ENCODE data around the gene RAB10. TPM values are rescaled to one million over a fixed set of nuclear protein-coding genes. Genes with fewer than 3 reads are reported as not detected.

Gene RAB10
- total RNA-seq: 10 to 100 TPM; 67.8 to 77.2 TPM
- polyA plus RNA-seq: 100 to 1,000 TPM; 106 to 108 TPM

DNA sequence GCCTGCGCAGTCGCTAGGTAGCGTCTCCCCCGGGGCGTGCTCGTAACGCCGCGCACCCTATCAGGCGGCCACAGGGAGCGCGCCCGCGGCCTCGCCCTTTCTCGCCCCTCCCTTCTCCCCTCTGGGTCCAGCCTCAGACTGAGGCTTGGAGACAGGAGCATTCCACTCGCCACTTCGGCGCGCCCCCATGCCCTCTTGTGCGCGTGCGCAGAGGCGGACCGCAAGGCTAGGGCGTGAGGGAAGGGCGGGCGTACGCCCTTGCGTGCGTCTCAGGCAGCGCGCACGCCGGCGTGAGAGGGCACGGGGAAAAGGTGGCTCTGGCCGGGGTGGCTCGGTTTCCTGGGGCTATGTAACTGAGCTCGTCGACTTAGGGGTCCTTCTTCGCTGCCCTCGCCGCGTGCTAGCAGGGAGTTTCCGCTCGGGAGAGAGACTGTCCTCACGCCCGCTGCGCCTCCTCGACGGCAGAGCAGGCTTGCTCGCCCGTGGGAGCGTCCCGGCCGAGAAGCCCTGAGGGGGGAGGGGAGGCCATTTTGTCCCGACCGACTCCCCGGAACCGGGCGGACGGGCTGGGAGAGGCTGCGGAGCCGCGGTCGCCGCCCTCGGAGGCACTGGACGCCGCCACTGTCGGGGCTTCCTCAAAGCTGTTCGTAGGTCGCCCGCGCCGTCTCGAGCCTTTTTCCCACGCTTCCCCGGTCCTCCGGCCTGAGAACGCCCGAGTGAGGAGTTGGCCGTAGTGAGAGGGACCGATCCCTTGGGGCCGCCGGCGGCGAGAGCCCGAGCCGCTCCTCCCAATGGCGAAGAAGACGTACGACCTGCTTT is at the start of gene RAB10:
RAB10 (plus strand) TSS at position 267 of the 819 bp plus-strand sequence; CDS start at position 792, 525 bp downstream.
- CTCF ChIA-PET (ENCODE audit: partially characterized antibody): interaction anchor here (0.7 to 2.1 kb wide), 6 partner anchors 10 to 151 kb away, joined by 3 to 6 read pairs (median 4); no protein-coding TSS in a partner anchor
- Mint-ChIP-seq H3K4me3 (peak within 1 kb of the TSS; percentile 94 to 99 (median 97)), H3K4me1 (peaks cover 16 to 46% (median 36%) of the 10 kb centered on the region in 4 donors), H3K27me3 (no peaks in the 10 kb centered on the region), H3K27ac (peak within 1 kb of the TSS; percentile 89 to 99 (median 97)), H3K36me3 (peaks cover 4 to 20% of the 10 kb centered on the region in 2 donors), H3K9me3 (no peaks in the 10 kb centered on the region)
- intact Hi-C loops (cut with micrococcal nuclease): loop anchor here (1.0 to 5.0 kb wide), 7 partner anchors 10 to 1062 kb away; partner anchors contain the start of genes ADGRF3, ASXL2, DNAJC27 and KIF3C
- peak within 1 kb of the TSS; percentile 86 for H3K27ac ChIP-seq (ENCODE audit: low read depth, low read length)
- H3K27me3 ChIP-seq (ENCODE audit: insufficient read depth, low read length): no peaks in the 10 kb centered on the region
- POLR2A ChIA-PET (ENCODE audit: partially characterized antibody): interaction anchor here (0.8 to 2.7 kb wide), 23 partner anchors 10 to 1346 kb away, joined by 3 to 34 read pairs (median 4); partner anchors contain the start of genes ADGRF3, ASXL2, HADHA and KIF3C
- H3K4me1 ChIP-seq (ENCODE audit: insufficient read depth, low read length): peaks cover 42% of the 10 kb centered on the region
- peaks cover 4% of the 10 kb centered on the region for H3K36me3 ChIP-seq (ENCODE audit: insufficient read depth, low read length)
- H3K9me3 ChIP-seq (ENCODE audit: control insufficient read depth in 1 of 2, low read length in 2 of 2): no peaks in the 10 kb centered on the region
- peak within 1 kb of the TSS; percentile 94 to 99 for H3K4me3 ChIP-seq (ENCODE audit: low read length in 2 of 2)
- DNase-seq: peak; percentile 99

DNA sequence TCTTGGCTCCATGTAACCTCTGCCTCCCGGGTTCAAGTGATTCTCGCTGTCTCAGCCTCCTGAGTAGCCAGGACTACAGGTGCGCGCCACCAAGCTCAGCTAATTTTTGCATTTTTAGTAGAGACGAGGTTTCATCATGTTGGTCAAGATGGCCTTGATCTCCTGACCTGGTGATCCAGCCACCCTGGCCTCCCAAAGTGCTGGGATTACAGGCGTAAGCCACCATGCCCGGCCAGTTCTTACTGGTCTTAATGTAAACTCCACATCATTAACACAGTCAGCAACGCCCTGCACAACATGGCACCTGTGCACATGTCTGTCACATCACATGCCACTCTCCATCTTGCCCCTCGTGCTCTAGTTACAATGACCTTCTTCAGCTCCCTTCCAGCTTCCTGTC is 45.8 kb upstream of the RAB10 start:
- Mint-ChIP-seq H3K27ac (no peak overlapping the region), H3K4me1 (peaks cover 5 to 17% (median 11%) of the 10 kb centered on the region in 4 donors), H3K36me3 (no peaks in the 10 kb centered on the region), H3K4me3 (no peak overlapping the region), H3K27me3 (no peaks in the 10 kb centered on the region), H3K9me3 (no peaks in the 10 kb centered on the region)
- POLR2A ChIA-PET (ENCODE audit: partially characterized antibody): no interaction called here
- H3K4me1 ChIP-seq (ENCODE audit: insufficient read depth, low read length): peaks cover 9% of the 10 kb centered on the region
- H3K4me3 ChIP-seq (ENCODE audit: low read length in 2 of 2): no peak overlapping the region
- CTCF ChIA-PET (ENCODE audit: partially characterized antibody): interaction anchor here (0.7 kb wide), 1 partner anchor 157 kb away, joined by 4 read pairs; no protein-coding TSS in a partner anchor
- H3K36me3 ChIP-seq (ENCODE audit: insufficient read depth, low read length): no peaks in the 10 kb centered on the region
- H3K27ac ChIP-seq (ENCODE audit: low read depth, low read length): no peak overlapping the region
- intact Hi-C loops (cut with micrococcal nuclease): no loop called here
- no peak for DNase-seq
- H3K27me3 ChIP-seq (ENCODE audit: insufficient read depth, low read length): no peaks in the 10 kb centered on the region
- H3K9me3 ChIP-seq (ENCODE audit: control insufficient read depth in 1 of 2, low read length in 2 of 2): no peaks in the 10 kb centered on the region

DNA sequence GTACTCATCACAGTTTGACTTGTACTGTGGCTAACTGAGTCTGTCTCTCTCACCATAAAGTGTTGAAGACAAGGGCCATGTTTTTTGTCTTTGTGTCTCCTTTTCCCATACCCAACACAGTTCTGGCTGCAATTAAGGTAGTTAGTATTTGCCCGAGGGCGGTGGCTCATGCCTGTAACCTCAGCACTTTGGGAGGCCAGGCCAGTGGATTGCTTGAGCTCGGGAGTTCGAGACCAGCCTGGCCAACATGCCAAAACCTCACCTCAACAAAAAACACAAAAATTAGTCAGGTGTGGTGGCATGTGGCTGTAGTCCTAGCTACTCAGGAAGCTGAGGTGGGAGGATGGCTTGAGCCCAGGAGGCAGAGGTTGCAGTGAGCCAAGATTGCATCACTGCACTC is 44.7 kb upstream of the RAB10 start:
- no peak overlapping the region for H3K27ac Mint-ChIP-seq

DNA sequence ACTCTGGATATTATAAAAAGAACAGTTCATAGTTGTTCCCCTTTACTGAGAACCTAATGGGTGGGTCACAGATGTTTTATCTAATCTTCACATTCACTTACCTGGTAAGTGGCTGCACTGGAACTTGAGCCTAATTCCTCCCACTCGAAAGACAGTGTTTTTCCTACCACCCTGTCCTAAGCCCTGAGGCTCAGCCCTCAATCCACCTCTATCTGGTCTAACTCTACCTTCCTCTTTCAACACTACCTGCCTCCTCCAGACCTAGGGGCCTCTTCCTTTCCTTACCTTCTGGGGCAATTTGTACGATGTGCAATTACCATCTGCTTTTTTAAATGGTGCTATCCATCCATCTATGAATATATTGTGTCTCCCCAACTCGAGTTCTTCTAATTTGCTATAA is 41.9 kb upstream of the RAB10 start:
- peaks cover 9% of the 10 kb centered on the region for H3K4me1 ChIP-seq (ENCODE audit: insufficient read depth, low read length)
- DNase-seq: no peak
- H3K27me3 ChIP-seq (ENCODE audit: insufficient read depth, low read length): no peaks in the 10 kb centered on the region
- intact Hi-C loops (cut with micrococcal nuclease): loop anchor here (1.0 to 5.0 kb wide), 7 partner anchors 41 to 585 kb away; no protein-coding TSS in a partner anchor
- Mint-ChIP-seq H3K27me3 (no peaks in the 10 kb centered on the region), H3K4me1 (peaks cover 6 to 14% (median 10%) of the 10 kb centered on the region in 4 donors), H3K36me3 (no peaks in the 10 kb centered on the region), H3K9me3 (no peaks in the 10 kb centered on the region), H3K4me3 (peak overlapping the region in 4 of 8 donors; percentile 27 to 86 (median 68)), H3K27ac (peak overlapping the region in 4 of 7 donors; percentile 11 to 78 (median 47))
- H3K9me3 ChIP-seq (ENCODE audit: control insufficient read depth in 1 of 2, low read length in 2 of 2): no peaks in the 10 kb centered on the region
- POLR2A ChIA-PET (ENCODE audit: partially characterized antibody): interaction anchor here (0.8 to 1.0 kb wide), 5 partner anchors 10 to 252 kb away, joined by 3 to 6 read pairs (median 5); partner anchors contain the start of genes KIF3C and RAB10
- no peaks in the 10 kb centered on the region for H3K36me3 ChIP-seq (ENCODE audit: insufficient read depth, low read length)
- H3K4me3 ChIP-seq (ENCODE audit: low read length in 2 of 2): no peak overlapping the region
- no peak overlapping the region for H3K27ac ChIP-seq (ENCODE audit: low read depth, low read length)
- CTCF ChIA-PET (ENCODE audit: partially characterized antibody): interaction anchor here (0.5 to 4.1 kb wide), 29 partner anchors 9 to 586 kb away, joined by 3 to 70 read pairs (median 3); partner anchors contain the start of genes KIF3C and RAB10

More for the DNA sequence above, 44.7 kb upstream of the RAB10 start:
- intact Hi-C loops (cut with micrococcal nuclease): no loop called here
- H3K27me3 ChIP-seq (ENCODE audit: insufficient read depth, low read length): no peaks in the 10 kb centered on the region
- ChIA-PET CTCF (ENCODE audit: partially characterized antibody) (interaction anchor here (0.7 kb wide), 1 partner anchor 156 kb away, joined by 3 read pairs; no protein-coding TSS in a partner anchor), POLR2A (ENCODE audit: partially characterized antibody) (no interaction called here)
- peaks cover 9% of the 10 kb centered on the region for H3K4me1 ChIP-seq (ENCODE audit: insufficient read depth, low read length)
- H3K4me1 Mint-ChIP-seq: peaks cover 6 to 14% (median 10%) of the 10 kb centered on the region in 4 donors
- DNase-seq: no peak
- H3K27ac ChIP-seq (ENCODE audit: low read depth, low read length): no peak overlapping the region
- H3K27me3 Mint-ChIP-seq: no peaks in the 10 kb centered on the region
- H3K9me3 ChIP-seq (ENCODE audit: control insufficient read depth in 1 of 2, low read length in 2 of 2): no peaks in the 10 kb centered on the region
- H3K36me3 Mint-ChIP-seq: no peaks in the 10 kb centered on the region
- no peaks in the 10 kb centered on the region for H3K9me3 Mint-ChIP-seq
- H3K4me3 Mint-ChIP-seq: no peak overlapping the region
- no peak overlapping the region for H3K4me3 ChIP-seq (ENCODE audit: low read length in 2 of 2)
- no peaks in the 10 kb centered on the region for H3K36me3 ChIP-seq (ENCODE audit: insufficient read depth, low read length)

DNA sequence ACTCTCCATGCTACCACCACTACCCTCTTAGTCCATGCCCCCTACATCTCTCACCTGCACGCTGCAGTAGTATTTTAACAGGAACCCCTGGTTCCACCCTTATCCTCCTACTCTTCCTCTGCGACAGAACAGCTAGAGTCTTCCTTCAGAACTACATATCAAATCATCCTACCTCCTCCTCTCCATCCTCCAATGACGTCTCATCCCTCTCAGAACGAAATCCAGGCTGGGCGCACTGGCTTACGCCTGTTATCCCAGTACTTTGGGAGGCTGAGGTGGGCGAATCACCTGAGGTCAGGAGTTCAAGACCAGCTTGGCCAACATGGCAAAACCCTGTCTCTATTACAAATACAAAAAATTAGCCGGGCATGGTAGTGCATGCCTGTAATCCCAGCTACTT is 41.3 kb upstream of the RAB10 start:
- no peaks in the 10 kb centered on the region for H3K9me3 ChIP-seq (ENCODE audit: control insufficient read depth in 1 of 2, low read length in 2 of 2)
- H3K36me3 ChIP-seq (ENCODE audit: insufficient read depth, low read length): no peaks in the 10 kb centered on the region
- Mint-ChIP-seq H3K27ac (peak overlapping the region in 2 of 7 donors; percentile 11 to 26), H3K4me3 (peak overlapping the region in 1 of 8 donors; percentile 15), H3K27me3 (no peaks in the 10 kb centered on the region), H3K36me3 (no peaks in the 10 kb centered on the region), H3K9me3 (no peaks in the 10 kb centered on the region), H3K4me1 (peaks cover 6 to 14% (median 10%) of the 10 kb centered on the region in 4 donors)
- no peak overlapping the region for H3K4me3 ChIP-seq (ENCODE audit: low read length in 2 of 2)
- peaks cover 9% of the 10 kb centered on the region for H3K4me1 ChIP-seq (ENCODE audit: insufficient read depth, low read length)
- no peak overlapping the region for H3K27ac ChIP-seq (ENCODE audit: low read depth, low read length)
- intact Hi-C loops (cut with micrococcal nuclease): loop anchor here (5.0 kb wide), 1 partner anchor 585 kb away; no protein-coding TSS in a partner anchor
- POLR2A ChIA-PET (ENCODE audit: partially characterized antibody): interaction anchor here (1.4 kb wide), 1 partner anchor 41 kb away, joined by 3 read pairs; the partner anchor contains the start of gene RAB10
- DNase-seq: no peak
- H3K27me3 ChIP-seq (ENCODE audit: insufficient read depth, low read length): no peaks in the 10 kb centered on the region
- CTCF ChIA-PET (ENCODE audit: partially characterized antibody): interaction anchor here (1.4 to 4.1 kb wide), 2 partner anchors 41 to 153 kb away, joined by 3 to 70 read pairs; no protein-coding TSS in a partner anchor

DNA sequence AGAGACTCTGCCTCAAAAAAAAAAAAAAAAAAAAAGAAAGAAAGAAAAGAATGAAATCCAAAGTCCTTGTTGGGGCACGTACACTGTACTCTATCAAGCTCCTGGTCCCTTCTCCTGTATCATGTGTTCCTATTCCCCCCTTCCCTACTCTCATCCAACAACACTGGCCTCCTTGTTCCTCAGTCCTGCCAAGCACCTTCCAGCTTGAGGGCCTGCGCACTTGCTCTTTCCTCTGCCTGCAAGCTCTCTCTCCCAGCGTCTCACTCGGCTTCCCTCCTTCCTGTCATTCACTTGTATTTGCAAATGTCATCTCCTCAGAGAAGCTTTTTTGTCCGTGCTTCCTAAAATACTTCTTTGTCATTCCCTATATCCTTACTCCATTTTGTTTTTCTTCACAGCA is 40.8 kb upstream of the RAB10 start:
- H3K4me1 Mint-ChIP-seq: peaks cover 6 to 14% (median 10%) of the 10 kb centered on the region in 4 donors
- Histone ChIP-seq H3K27me3 (ENCODE audit: insufficient read depth, low read length) (no peaks in the 10 kb centered on the region), H3K9me3 (ENCODE audit: control insufficient read depth in 1 of 2, low read length in 2 of 2) (no peaks in the 10 kb centered on the region), H3K27ac (ENCODE audit: low read depth, low read length) (no peak overlapping the region), H3K4me1 (ENCODE audit: insufficient read depth, low read length) (peaks cover 9% of the 10 kb centered on the region), H3K4me3 (ENCODE audit: low read length in 2 of 2) (no peak overlapping the region), H3K36me3 (ENCODE audit: insufficient read depth, low read length) (no peaks in the 10 kb centered on the region)
- no peaks in the 10 kb centered on the region for H3K36me3 Mint-ChIP-seq
- intact Hi-C loops (cut with micrococcal nuclease): loop anchor here (5.0 kb wide), 1 partner anchor 584 kb away; no protein-coding TSS in a partner anchor
- POLR2A ChIA-PET (ENCODE audit: partially characterized antibody): interaction anchor here (1.4 kb wide), 1 partner anchor 40 kb away, joined by 3 read pairs; the partner anchor contains the start of gene RAB10
- no peaks in the 10 kb centered on the region for H3K9me3 Mint-ChIP-seq
- H3K4me3 Mint-ChIP-seq: no peak overlapping the region
- no peaks in the 10 kb centered on the region for H3K27me3 Mint-ChIP-seq
- no peak for DNase-seq
- CTCF ChIA-PET (ENCODE audit: partially characterized antibody): interaction anchor here (1.0 to 4.1 kb wide), 4 partner anchors 16 to 152 kb away, joined by 3 to 70 read pairs (median 4); no protein-coding TSS in a partner anchor
- peak overlapping the region in 2 of 7 donors; percentile 31 to 87 for H3K27ac Mint-ChIP-seq
